Stomach smooth muscle (tissue), 2 donors: ENCODE data around the gene TMEM17.

ENCODE experiments used
- H3K27ac ChIP-seq: one replicate; pipeline ENCODE4 v1.7.0; 2013; ENCODE audit warnings: mild to moderate bottlenecking, low read length, inconsistent platforms
- H3K27me3 ChIP-seq, 2 donors: one replicate each; pipeline ENCODE4 v1.7.0; 2013; ENCODE audit warnings: low read length in 2 of 2; ENCODE audit not compliant: insufficient read depth in 2 of 2, control insufficient read depth in 1 of 2
- H3K36me3 ChIP-seq, 2 donors: one replicate each; pipeline ENCODE4 v1.7.0; 2013; ENCODE audit warnings: low read length in 2 of 2; ENCODE audit not compliant: control insufficient read depth in 2 of 2, insufficient read depth in 2 of 2
- H3K4me1 ChIP-seq: one replicate; pipeline ENCODE4 v1.7.0; 2013; ENCODE audit warnings: low read length; ENCODE audit not compliant: control insufficient read depth, insufficient read depth
- H3K4me3 ChIP-seq, 2 donors: one replicate each; pipeline ENCODE4 v1.7.0; 2013; ENCODE audit warnings: low read length in 2 of 2
- H3K9ac ChIP-seq, 2 donors: one replicate each; pipeline ENCODE4 v1.7.0; 2013; ENCODE audit warnings: low read length in 2 of 2, mild to moderate bottlenecking in 1 of 2
- H3K9me3 ChIP-seq, 2 donors: one replicate each; pipeline ENCODE4 v1.7.0; 2013; ENCODE audit warnings: low read length in 2 of 2; ENCODE audit not compliant: control insufficient read depth in 2 of 2
- donor health status: healthy.
- donor health status: Pancreatic carcinoma.

Gene TMEM17, protein sequence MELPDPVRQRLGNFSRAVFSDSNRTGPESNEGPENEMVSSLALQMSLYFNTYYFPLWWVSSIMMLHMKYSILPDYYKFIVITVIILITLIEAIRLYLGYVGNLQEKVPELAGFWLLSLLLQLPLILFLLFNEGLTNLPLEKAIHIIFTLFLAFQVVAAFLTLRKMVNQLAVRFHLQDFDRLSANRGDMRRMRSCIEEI

DNA sequence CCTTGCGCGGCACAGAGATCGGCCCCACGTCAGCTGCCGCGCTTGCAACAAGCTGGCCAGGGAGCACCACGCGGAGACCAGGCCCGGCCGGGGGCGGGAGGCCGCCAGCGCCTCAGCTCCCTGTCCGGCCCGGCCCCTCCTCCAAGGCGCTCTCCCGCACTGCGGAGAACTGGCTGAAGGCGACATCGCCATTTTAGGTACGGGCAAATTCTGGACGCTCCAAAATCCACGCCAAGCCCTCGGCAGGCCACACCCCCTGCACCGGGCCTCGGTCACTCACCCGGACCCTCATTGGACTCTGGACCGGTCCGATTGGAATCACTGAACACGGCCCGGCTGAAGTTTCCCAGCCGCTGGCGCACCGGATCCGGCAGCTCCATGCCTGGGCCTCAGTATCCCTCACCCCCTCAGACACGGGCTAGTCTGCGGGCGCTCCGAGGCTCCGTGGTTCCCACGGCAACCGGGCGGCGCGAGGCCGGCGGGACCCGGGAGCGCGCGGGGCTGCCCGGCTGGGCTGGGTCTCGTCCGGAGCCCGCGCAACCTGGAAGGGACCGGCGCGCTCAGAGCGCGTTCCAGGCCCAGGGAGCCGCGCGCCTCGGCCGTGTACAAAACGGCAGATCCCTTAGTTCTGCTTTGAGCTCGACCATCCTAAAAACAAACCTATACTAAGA, at the start of gene TMEM17:
TMEM17 (minus strand) TSS at position 446 of the 671 bp plus-strand sequence; CDS start at position 380, 66 bp downstream.
- Histone ChIP-seq H3K36me3 (no peaks in the 10 kb centered on the region), H3K27ac (peak within 1 kb of the TSS; percentile 87), H3K27me3 (no peaks in the 10 kb centered on the region), H3K4me1 (peaks cover 2% of the 10 kb centered on the region), H3K9me3 (no peaks in the 10 kb centered on the region), H3K4me3 (peak within 1 kb of the TSS; percentile 82 to 89), H3K9ac (peak within 1 kb of the TSS; percentile 91 to 94)

GRCh38 chr2:62554440-62554839, 48.4 kb upstream of the TMEM17 start:
- H3K27me3 ChIP-seq: no peaks in the 10 kb centered on the region
- no peaks in the 10 kb centered on the region for H3K36me3 ChIP-seq
- no peak overlapping the region for H3K4me3 ChIP-seq
- H3K27ac ChIP-seq: no peak overlapping the region
- H3K9ac ChIP-seq: no peak overlapping the region
- H3K4me1 ChIP-seq: no peaks in the 10 kb centered on the region
- no peaks in the 10 kb centered on the region for H3K9me3 ChIP-seq

- no peak overlapping the region for H3K9ac ChIP-seq
- H3K4me3 ChIP-seq: no peak overlapping the region
- no peak overlapping the region for H3K27ac ChIP-seq
- H3K4me1 ChIP-seq: no peaks in the 10 kb centered on the region
- no peaks in the 10 kb centered on the region for H3K36me3 ChIP-seq
- no peaks in the 10 kb centered on the region for H3K9me3 ChIP-seq
- no peaks in the 10 kb centered on the region for H3K27me3 ChIP-seq
These were observed 44.5 kb upstream of the TMEM17 start for GRCh38 chr2:62550461-62550860.

DNA sequence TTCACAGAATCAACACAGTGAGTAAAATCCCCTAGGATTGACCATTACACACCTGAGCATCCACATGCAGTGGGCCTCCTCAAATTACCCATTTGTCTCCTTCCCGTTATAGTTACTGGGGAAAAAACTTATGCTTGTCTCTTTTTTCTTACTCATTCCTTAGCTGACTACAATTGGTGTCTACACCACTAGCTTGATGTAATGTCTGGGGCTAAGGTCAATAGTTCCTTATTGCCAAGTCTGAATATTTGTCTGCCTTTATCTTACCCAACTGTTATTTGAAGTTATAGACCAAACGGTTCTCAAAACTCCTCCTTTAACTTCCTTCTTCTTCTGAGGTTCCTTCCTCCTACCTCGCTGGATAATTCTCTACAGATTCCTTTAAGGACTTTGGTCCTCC, 41.9 kb upstream of the TMEM17 start:
- Histone ChIP-seq H3K27ac (no peak overlapping the region), H3K36me3 (no peaks in the 10 kb centered on the region)

GRCh38 chr2:62545261-62545660, 39.3 kb upstream of the TMEM17 start:
- Histone ChIP-seq H3K27me3 (no peaks in the 10 kb centered on the region), H3K27ac (no peak overlapping the region), H3K36me3 (no peaks in the 10 kb centered on the region), H3K9ac (no peak overlapping the region), H3K4me3 (no peak overlapping the region), H3K9me3 (no peaks in the 10 kb centered on the region), H3K4me1 (no peaks in the 10 kb centered on the region)

More for the DNA sequence above, 41.9 kb upstream of the TMEM17 start:
- Histone ChIP-seq H3K4me3 (no peak overlapping the region), H3K4me1 (no peaks in the 10 kb centered on the region), H3K27me3 (no peaks in the 10 kb centered on the region), H3K9me3 (no peaks in the 10 kb centered on the region), H3K9ac (no peak overlapping the region)

- H3K9me3 ChIP-seq: no peaks in the 10 kb centered on the region
- H3K36me3 ChIP-seq: no peaks in the 10 kb centered on the region
- H3K27ac ChIP-seq: no peak overlapping the region
- no peak overlapping the region for H3K9ac ChIP-seq
- no peak overlapping the region for H3K4me3 ChIP-seq
- H3K27me3 ChIP-seq: no peaks in the 10 kb centered on the region
- H3K4me1 ChIP-seq: no peaks in the 10 kb centered on the region
These were observed 34.6 kb upstream of the TMEM17 start for GRCh38 chr2:62540408-62541168.

GRCh38 chr2:62539606-62540407, 33.8 kb upstream of the TMEM17 start:
- no peaks in the 10 kb centered on the region for H3K27me3 ChIP-seq
- no peaks in the 10 kb centered on the region for H3K9me3 ChIP-seq
- H3K27ac ChIP-seq: no peak overlapping the region
- H3K4me3 ChIP-seq: no peak overlapping the region
- no peaks in the 10 kb centered on the region for H3K4me1 ChIP-seq
- H3K9ac ChIP-seq: no peak overlapping the region
- no peaks in the 10 kb centered on the region for H3K36me3 ChIP-seq

DNA sequence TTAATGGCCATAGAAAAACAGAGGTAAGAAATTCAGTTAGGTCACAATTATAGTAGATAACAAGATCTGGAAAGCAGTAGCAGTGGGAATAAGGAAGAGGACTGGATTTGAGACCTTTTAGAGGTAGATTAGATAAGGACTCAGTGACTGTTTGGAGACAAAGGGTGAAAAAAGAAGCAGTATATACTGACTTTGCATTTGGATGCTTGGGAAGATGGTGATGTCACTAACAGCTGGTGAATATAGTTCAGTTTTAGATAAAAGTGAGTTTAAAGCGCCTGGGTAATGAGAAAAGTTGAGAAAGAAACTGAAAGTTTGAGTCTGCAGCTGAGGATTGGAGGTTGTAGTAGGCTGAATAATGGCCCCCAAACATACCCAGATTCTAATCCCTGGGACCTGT, 32.8 kb upstream of the TMEM17 start:
- no peak overlapping the region for H3K4me3 ChIP-seq
- H3K27ac ChIP-seq: no peak overlapping the region
- H3K4me1 ChIP-seq: no peaks in the 10 kb centered on the region
- no peaks in the 10 kb centered on the region for H3K36me3 ChIP-seq
- no peaks in the 10 kb centered on the region for H3K27me3 ChIP-seq
- H3K9ac ChIP-seq: no peak overlapping the region
- no peaks in the 10 kb centered on the region for H3K9me3 ChIP-seq

- no peaks in the 10 kb centered on the region for H3K4me1 ChIP-seq
- no peaks in the 10 kb centered on the region for H3K9me3 ChIP-seq
- no peak overlapping the region for H3K4me3 ChIP-seq
- H3K36me3 ChIP-seq: no peaks in the 10 kb centered on the region
- H3K27me3 ChIP-seq: no peaks in the 10 kb centered on the region
- H3K9ac ChIP-seq: no peak overlapping the region
- H3K27ac ChIP-seq: no peak overlapping the region
These were observed 31.8 kb upstream of the TMEM17 start for GRCh38 chr2:62537814-62538213.

- Histone ChIP-seq H3K4me1 (no peaks in the 10 kb centered on the region), H3K36me3 (no peaks in the 10 kb centered on the region), H3K9me3 (no peaks in the 10 kb centered on the region), H3K4me3 (no peak overlapping the region), H3K27ac (no peak overlapping the region), H3K9ac (no peak overlapping the region), H3K27me3 (no peaks in the 10 kb centered on the region)
These were observed 31.0 kb upstream of the TMEM17 start for GRCh38 chr2:62536873-62537547.
